ENCODE measurements around the gene LYL1.
A peak's percentile ranks its signal among the peaks of the same experiment; 100 is the strongest.

The LYL1 gene

GRCh38 chr19:13104848-13105711 is 2.4 kb upstream of the LYL1 start:
- no peak for DNase-seq

GRCh38 chr19:13104360-13104847 is 1.7 kb upstream of the LYL1 start:
- DNase-seq: no peak

- no peak for DNase-seq
Observed at GRCh38 chr19:13103581-13104359, 1.1 kb upstream of the LYL1 start.

DNA sequence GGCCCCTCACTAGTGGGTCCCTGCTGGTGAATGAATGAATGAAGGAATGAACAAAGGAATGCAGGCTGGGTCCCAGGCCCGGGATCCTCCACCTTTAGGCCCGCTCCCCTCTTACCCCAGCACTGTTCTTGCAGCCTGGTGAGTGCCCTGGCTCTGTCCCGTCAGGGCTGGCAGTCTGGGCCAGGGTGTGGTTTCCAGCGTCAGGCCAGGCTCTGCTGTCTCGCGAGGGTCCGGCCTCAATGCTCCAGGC is 317 bp downstream of the LYL1 start:
- no peak for DNase-seq

GRCh38 chr19:13101590-13102415 is 855 bp downstream of the LYL1 start:
- DNase-seq: no peak

DNA sequence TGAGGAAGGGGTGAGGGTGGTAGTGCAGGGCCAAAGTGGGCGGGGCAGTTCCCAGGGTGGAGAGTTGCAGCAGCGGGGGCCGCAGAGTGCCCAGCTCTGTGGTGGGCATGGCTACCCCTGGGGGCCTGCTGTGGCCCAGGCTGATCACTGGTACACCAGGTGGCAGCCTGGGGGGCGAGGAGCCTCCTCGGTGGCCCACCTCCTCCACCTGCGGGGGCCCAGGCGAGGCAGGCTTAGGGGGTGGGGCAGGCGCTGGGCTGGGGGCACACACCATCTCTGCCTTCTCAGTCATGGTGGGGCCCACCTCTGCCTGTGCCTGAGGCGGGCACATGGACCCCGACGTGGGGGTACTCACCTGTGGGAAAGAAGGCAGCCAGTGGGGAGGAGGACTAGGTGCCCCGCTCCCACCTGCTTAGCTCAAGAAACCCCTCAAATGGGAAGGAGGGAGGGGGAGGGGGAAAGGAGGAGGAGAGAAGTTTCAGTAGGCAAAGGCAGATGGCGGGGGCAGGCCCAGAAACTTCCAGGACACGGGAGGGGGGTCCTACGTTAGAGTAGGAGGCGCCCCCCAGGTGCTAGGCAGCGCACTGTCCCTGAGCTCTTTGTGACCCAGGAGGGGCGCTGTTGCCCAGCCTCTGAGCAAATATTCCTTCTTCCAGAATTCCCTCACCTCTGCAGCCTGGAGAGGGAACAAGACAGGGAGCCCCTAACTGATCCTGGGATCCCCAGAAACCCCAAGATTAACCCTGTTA is 1.6 kb downstream of the LYL1 start:
- DNase-seq: no peak

DNA sequence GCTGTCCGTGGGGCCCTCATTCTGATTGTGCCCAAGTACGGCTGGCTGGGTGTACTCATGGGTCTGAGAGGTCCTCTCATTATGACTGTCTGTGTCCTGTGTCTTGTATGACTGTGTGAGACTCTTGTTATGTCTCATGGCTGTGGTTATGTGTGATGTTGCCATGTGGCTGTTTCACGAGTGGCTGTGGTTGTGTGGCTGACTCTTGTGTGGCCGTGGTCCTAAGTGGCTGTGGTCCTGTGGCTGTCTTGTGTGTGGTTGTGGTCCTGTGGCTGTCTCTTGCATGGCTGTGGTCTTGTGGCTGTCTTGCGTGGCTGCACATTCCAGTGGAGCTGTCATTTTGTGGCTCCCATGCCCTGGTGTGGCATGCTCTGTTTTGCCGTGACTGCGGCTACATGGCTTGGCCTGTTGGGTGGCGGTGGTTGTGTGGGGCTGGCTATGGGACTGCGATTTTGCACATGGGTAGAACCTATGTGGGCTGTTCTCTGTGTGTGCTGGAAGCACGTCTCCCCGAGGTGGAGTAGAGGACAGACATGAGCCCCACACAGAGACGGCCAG is 2.5 kb downstream of the LYL1 start:
- DNase-seq: peak; percentile 49

- DNase-seq: peak; percentile 52
Observed at GRCh38 chr19:13099073-13099999, 3.3 kb downstream of the LYL1 start.

GRCh38 chr19:13098277-13099072 is 4.2 kb downstream of the LYL1 start:
- DNase-seq: peak; percentile 74

- DNase-seq: no peak
Observed at GRCh38 chr19:13097463-13098258, 5.0 kb downstream of the LYL1 start.

GRCh38 chr19:13097033-13097462 is 5.6 kb downstream of the LYL1 start:
- no peak for DNase-seq

GRCh38 chr19:13095934-13096927 is 6.4 kb downstream of the LYL1 start:
- no peak for DNase-seq

- no peak for DNase-seq
Observed at GRCh38 chr19:13095393-13095784, 7.3 kb downstream of the LYL1 start.

DNA sequence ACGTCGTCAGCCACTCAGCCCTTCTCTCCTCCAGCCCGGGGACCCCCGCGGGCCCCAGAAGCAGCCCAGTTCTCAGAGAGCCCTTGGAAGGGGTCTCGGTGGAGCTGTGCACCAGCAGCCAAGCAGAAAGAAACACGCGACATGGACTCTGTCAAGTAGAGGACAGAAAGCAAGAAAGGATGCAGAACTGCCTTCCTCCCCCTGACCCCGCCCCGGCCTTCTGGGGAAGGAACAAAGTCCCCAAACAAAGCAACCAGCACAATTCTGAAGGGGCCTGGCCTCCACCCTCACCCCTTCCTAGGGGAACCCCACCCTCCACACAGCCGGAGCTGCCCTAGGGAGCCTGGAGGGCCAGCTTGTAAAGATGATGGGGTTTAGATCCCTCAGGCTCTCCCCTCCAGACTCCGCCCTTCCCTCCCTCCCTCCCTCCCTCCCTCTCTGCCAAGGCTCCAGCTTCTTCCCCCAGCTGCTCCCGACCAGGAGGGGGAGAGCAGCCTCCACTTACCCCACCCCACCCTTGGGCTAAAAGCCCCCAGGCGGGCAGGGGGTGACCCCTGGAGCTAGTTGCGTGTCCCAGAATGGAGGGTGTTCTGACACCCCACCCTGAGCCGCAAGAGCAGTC is 7.8 kb downstream of the LYL1 start:
- no peak for DNase-seq

DNA sequence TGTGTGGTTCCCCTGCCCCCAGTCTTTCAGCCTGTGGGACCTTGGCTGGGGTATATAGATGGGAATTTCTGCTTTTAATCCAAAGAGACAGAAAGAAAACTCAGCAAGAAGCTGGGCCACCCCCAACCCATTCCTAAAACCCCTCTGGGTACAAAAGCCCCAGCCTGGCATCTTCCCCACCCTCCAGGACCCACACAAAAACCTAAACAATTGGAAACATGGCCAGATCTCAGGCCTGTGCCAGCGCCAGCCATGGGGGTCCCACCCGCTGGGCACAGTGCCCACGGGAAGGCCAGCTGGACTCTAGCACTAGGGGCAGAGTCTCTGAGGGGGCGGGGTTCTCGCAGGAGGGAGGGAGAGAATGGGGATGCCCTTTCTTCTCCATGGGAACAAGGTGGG is 8.6 kb downstream of the LYL1 start:
- no peak for DNase-seq

- DNase-seq: peak; percentile 90
Observed at GRCh38 chr19:13093407-13094105, 9.1 kb downstream of the LYL1 start.
